ENCODE data around the gene TAF3.

Gene TAF3

GRCh38 chr10:8013619-8014018 is 195.3 kb downstream of the TAF3 start (continued):
- no peak for TF ChIP-seq ZNF530 (tag by site-specific recombination; IDR thresholded peaks at IDR 0.05; ENCODE audit: low read depth)

DNA sequence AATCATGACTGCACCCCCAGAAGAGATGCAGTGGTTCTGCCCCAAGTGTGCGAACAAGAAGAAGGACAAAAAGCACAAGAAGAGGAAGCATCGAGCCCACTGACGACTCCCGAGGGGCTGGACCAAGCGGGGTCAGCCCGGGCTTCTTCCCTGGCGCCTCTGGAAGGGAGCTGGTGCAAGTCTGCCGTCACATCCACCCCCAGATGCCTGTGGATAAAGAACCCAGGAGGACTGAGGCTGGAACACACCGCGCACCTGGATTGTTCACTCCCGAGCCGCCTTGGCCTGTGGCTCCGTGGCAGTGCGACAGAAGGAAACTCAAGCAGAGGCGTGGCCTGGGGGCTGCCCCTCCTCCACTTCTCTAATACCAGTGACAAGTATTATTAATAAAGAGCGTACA is 196.3 kb downstream of the TAF3 start:
- no peaks in the 10 kb centered on the region for H3K4me1 ChIP-seq (ENCODE audit: control insufficient read depth, insufficient read depth, low read length)
- ChIA-PET CTCF (no interaction called here), POLR2A (no interaction called here)
- H3K36me3 ChIP-seq (ENCODE audit: control insufficient read depth in 2 of 2, insufficient read depth in 1 of 2, low read length in 2 of 2): peaks cover 0 to 21% of the 10 kb centered on the region in 2 experiments; a peak in 2 of 3 replicates
- no peak overlapping the region for H3K27ac ChIP-seq (ENCODE audit: extremely low read depth, low read depth, low read length)
- no peaks in the 10 kb centered on the region for H3K9me3 ChIP-seq (ENCODE audit: control insufficient read depth, insufficient read depth, low read depth, low read length)
- no peak overlapping the region for H3K4me3 ChIP-seq (ENCODE audit: low read depth, low read length)
- no peak for TF ChIP-seq ZNF174 (tag by site-specific recombination; IDR thresholded peaks at IDR 0.05)
- TF ChIP-seq ZNF24 (tag by site-specific recombination; IDR thresholded peaks at IDR 0.05): no peak
- TF ChIP-seq HOXD13 (CRISPR knock-in tag; IDR thresholded peaks at IDR 0.05; ENCODE audit: borderline replicate concordance): no peak

DNA sequence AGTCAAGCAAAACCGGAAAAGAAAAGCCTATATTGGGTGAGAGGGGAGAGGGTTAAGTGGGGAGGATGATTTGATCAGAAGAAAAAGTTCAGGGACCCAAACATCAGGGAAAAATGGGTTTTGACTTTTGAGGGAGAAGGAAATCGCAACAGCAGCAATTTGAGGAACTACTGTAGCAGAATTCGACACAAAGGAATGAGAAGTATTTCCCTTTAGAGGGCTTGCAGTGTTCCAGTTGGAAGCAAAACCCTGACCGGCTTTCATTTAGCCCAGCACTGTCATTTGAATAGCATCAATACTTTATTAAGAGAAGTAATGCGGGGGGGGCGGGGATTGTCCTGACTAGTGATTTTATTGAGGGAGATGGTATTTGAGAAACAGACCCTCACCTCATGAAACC is 199.0 kb downstream of the TAF3 start:
- TF ChIP-seq, protein P1, sequence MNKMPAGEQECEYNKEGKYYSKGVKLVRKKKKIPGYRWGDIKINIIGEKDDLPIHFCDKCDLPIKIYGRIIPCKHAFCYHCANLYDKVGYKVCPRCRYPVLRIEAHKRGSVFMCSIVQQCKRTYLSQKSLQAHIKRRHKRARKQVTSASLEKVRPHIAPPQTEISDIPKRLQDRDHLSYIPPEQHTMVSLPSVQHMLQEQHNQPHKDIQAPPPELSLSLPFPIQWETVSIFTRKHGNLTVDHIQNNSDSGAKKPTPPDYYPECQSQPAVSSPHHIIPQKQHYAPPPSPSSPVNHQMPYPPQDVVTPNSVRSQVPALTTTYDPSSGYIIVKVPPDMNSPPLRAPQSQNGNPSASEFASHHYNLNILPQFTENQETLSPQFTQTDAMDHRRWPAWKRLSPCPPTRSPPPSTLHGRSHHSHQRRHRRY (tag by site-specific recombination; IDR thresholded peaks at IDR 0.05): no peak
- TF ChIP-seq ZNF121 (tag by site-specific recombination; IDR thresholded peaks at IDR 0.05): no peak
- no peak for TF ChIP-seq ZXDB (tag by site-specific recombination; IDR thresholded peaks at IDR 0.05)
- no peak for TF ChIP-seq ZNF530 (tag by site-specific recombination; IDR thresholded peaks at IDR 0.05; ENCODE audit: low read depth)
- TF ChIP-seq, protein P2, sequence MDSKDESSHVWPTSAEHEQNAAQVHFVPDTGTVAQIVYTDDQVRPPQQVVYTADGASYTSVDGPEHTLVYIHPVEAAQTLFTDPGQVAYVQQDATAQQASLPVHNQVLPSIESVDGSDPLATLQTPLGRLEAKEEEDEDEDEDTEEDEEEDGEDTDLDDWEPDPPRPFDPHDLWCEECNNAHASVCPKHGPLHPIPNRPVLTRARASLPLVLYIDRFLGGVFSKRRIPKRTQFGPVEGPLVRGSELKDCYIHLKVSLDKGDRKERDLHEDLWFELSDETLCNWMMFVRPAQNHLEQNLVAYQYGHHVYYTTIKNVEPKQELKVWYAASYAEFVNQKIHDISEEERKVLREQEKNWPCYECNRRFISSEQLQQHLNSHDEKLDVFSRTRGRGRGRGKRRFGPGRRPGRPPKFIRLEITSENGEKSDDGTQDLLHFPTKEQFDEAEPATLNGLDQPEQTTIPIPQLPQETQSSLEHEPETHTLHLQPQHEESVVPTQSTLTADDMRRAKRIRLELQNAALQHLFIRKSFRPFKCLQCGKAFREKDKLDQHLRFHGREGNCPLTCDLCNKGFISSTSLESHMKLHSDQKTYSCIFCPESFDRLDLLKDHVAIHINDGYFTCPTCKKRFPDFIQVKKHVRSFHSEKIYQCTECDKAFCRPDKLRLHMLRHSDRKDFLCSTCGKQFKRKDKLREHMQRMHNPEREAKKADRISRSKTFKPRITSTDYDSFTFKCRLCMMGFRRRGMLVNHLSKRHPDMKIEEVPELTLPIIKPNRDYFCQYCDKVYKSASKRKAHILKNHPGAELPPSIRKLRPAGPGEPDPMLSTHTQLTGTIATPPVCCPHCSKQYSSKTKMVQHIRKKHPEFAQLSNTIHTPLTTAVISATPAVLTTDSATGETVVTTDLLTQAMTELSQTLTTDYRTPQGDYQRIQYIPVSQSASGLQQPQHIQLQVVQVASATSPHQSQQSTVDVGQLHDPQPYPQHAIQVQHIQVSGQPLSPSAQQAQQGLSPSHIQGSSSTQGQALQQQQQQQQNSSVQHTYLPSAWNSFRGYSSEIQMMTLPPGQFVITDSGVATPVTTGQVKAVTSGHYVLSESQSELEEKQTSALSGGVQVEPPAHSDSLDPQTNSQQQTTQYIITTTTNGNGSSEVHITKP (tag by site-specific recombination; IDR thresholded peaks at IDR 0.05): no peak
- TF ChIP-seq ZIC2 (tag by site-specific recombination; IDR thresholded peaks at IDR 0.05): no peak
- TF ChIP-seq CTCF (tag by site-specific recombination; IDR thresholded peaks at IDR 0.05): no peak
- no peak for TF ChIP-seq ZEB2 (tag by site-specific recombination; IDR thresholded peaks at IDR 0.05)
- TF ChIP-seq ZNF558 (tag by site-specific recombination; IDR thresholded peaks at IDR 0.05): no peak
- TF ChIP-seq ZNF555 (tag by site-specific recombination; conservative IDR thresholded peaks at IDR 0.05): no peak
- TF ChIP-seq ZNF366 (tag by site-specific recombination; conservative IDR thresholded peaks at IDR 0.05): no peak
- no peak for TF ChIP-seq EGR2 (tag by site-specific recombination; IDR thresholded peaks at IDR 0.05; ENCODE audit: low read depth)
- no peak for TF ChIP-seq MZF1 (tag by site-specific recombination; IDR thresholded peaks at IDR 0.05; ENCODE audit: borderline replicate concordance)
- no peak for TF ChIP-seq ZNF521 (tag by site-specific recombination; IDR thresholded peaks at IDR 0.05)
- TF ChIP-seq ZNF184 (tag by site-specific recombination; IDR thresholded peaks at IDR 0.05): no peak
- no peak for TF ChIP-seq ZNF416 (tag by site-specific recombination; IDR thresholded peaks at IDR 0.05)
- CTCF ChIA-PET: no interaction called here

More for the DNA sequence above, 199.0 kb downstream of the TAF3 start:
- no peak overlapping the region for H3K27ac ChIP-seq (ENCODE audit: extremely low read depth, low read depth, low read length)
- POLR2A ChIA-PET: no interaction called here
- H3K36me3 ChIP-seq (ENCODE audit: control insufficient read depth in 2 of 2, insufficient read depth in 1 of 2, low read length in 2 of 2): peaks cover 0 to 5% of the 10 kb centered on the region in 2 experiments; a peak in 1 of 3 replicates
- H3K9me3 ChIP-seq (ENCODE audit: control insufficient read depth, insufficient read depth, low read depth, low read length): no peaks in the 10 kb centered on the region
- no peaks in the 10 kb centered on the region for H3K4me1 ChIP-seq (ENCODE audit: control insufficient read depth, insufficient read depth, low read length)
- no peak overlapping the region for H3K4me3 ChIP-seq (ENCODE audit: low read depth, low read length)

Measured in HEK293 (cell line).